Kidney tubule cell (primary cell): ENCODE data around the gene LAMB4.

Experiments used
- DNase-seq: peaks from one replicate; pipeline ENCODE4 v3.0.0-alpha.2; 2018; ENCODE audit warnings: low spot score

The LAMB4 gene

DNA sequence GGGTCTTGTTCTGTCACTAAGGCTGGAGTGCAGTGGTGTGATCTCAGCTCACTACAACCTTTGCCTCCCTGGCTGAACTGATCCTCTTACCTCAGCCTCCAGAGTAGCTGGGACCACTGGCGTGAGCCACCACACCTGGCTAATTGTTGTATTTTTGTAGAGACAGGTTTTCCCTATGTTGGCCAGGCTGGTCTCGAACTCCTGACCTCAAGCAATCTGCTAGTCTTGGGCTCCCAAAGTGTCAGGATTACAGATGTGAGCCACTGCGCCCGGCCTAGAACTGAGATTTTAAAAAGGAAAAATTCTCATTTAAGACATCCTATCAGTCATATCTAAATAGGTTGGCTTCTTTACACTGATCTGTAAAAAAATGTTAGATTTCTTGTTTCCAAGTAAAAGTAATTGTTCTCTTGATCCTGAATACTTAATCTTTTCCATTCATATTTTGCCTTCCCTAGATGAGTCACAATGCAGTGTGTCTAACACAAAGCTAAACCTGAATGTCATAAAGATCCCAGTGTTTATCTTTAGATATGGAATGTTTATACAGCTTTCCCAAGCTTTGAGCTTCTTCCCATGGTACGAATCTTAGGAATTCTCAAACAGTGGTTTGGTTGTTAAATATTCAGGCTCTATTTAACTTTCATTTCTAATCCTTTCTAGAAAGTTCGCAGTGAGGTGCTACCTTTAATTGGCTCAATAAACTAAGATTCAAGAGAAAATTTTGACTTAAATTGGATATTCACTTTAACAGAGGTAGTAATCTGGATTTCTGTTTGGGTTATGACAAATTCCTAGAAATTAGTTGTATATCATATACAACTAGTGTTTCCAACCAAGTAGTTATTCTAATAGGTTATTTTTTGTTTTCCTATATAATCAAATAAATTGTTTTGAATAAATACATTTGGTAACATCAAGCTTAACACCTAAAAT, 115.1 kb downstream of the LAMB4 start:
- peak; percentile 59 for DNase-seq

DNA sequence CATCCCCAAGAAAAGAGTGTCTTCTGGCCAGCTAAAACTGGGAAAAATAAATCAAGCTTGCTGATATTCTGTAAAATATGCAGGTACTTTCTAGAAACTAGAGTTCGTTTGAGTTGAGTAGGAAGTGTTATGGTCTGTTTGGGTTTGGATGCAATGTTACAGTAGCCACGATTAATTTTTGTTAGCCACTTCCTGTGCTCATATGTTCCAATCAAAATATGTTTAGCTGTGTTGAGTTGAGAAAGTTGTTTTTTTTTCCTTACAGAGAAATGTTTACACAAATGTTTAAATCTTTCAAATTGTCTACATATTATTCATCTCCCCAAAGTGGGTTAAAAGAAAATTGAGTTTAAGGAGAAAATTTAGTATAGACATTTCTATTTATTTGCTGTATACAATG, 115.9 kb downstream of the LAMB4 start:
- DNase-seq = no peak

DNA sequence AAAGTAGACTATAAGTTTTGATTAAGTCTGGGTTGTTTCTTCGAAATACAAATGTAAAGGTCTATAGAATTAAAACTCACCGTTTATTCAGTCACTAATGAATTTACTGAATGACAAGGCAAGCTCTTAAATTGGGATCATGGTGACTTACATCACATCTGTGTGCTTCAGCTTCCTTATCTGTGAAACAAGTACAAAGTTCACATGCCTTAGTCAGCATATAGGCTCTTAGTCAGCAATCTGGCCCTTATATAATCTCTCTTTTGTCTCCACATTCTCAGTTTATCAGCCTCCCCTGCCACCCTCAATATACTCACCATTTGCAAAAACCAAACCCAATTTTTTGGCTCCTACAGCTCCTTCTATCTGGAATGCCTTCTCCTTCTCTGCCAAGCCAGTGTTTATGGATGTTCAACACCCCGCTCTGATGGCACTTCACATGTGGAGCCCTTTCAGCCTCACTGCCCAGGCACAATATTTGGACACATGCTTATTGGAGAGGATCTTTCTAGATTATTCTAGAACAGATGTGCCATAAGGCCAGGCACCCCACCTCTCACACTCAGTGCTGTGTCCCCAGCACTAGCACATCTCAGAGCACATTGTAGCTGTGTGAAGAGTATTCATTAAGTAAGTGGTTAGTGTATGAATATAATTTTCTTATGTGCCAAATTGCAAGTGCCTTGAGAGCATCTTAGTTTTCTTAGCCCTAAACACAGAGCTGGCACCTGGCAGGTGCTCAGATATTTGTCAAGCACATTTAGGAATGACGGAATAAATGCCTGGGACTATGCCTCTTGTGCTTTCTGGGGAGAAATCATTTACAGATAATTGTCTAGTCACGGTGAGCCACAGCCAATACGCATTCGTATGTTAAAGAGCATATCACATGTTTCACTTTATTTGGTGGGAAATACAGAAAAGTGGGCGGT, 117.4 kb downstream of the LAMB4 start:
- DNase-seq = peak; percentile 68

DNA sequence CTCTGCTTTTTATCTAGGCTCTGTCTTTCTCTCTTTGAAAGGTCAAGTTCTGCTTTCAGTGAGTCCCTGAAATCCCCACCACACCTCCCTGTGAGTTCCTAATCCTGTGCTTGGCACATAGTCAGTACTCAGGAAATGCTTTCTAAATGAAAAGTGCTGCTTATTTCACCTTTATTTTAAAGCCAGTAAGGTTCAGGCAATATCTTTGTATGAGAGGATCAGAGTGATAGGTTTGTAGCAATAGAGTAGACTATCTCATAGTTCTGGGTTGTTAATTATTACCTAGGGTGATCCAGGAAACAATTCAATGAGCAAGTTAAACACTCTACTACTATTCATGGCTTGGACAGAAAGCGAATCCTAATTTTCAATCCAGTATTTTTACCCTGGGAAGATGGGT, 119.8 kb downstream of the LAMB4 start:
- peak; percentile 78 for DNase-seq

DNA sequence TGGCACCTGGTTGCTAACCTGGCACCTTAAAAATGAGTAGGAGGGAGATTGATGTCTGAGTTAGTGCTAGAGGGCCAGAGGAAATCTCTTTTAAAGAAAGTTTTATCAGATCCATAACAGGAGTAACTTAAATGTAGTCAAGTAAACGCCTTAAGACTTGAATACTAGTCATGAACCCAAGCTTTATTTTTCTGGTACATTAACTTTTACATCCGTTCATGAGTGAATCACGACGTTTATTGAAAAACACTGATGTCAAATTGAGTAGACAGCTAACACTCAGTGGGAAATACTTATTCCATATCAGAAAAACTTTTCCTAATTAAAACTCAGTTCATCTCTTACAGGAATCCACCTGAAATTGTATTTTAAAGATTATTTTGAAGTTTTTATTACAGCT, 120.3 kb downstream of the LAMB4 start:
- peak; percentile 68 for DNase-seq

DNA sequence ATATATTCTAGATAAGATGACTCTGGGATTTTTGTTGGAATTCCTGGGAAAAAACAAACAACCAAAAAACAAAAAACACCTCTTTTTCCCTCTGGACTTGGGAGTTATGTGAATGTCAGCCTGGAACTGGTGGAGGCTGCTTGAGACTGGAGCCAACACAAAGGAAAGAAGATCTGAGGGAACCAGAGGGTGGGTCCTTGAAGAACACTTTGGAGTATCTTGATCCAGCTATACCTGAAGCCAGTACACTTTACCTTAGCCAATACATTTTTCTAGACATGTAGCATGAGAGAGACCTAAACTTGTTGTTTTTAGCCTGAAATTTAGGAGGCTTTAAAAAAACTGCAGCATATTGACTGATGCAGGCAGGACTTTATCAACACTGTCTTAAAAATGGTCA, 121.3 kb downstream of the LAMB4 start:
- DNase-seq = no peak

DNA sequence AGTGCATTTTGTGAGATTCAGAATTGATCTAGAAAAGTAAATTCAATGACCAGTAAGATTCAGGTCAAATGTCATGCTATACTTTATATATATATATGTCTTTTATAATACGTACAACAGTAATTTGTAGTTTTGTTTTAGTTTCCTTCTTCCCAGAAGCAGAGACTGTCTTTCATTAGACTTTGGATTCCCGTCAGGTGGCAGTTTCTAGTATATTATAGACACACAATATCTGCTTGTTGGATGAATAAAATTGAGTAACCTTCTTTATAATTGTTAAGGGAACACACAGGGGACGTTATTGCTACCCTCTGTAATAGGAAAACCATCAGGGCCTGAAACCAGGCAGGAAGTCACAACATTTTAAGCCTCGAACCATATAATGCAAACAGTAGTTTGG, 121.9 kb downstream of the LAMB4 start:
- DNase-seq = no peak

DNA sequence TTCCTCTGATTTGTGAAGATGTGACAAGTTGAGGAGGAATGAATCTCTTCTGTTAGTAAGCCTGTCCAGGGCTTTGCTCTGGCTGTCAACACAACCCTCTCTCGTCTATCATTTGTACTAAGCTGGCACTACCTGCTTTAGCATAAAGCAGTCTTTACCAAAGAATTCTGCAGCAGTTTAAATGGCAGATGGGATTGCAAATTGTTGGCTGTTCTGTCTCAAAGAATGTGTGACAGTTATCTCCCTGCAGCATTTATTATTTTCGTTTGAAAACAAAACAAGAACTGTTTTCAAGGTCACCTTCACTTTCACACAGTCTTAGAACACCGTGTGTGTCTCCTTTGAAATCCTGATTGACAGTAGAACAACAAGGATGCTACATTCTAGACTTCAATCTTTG, 122.4 kb downstream of the LAMB4 start:
- no peak for DNase-seq

DNA sequence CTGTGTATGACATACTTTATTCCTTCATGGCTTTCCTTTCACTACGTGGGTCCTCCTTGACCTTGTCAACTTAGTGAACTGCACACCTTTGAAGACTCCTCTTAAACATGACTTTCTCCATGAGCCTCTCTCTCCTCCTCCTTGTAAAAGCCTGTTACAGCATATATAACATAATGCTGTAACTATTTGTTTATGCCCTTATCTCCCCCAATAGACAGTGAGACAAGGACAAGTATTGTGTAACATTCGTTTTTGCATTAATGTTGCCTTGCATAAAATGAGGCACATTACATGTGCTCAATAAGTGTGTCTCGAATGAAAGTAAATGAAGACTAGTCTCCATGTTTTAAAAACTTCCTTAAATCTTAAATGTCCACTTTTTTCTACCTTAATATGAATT, 122.9 kb downstream of the LAMB4 start:
- DNase-seq = no peak

DNA sequence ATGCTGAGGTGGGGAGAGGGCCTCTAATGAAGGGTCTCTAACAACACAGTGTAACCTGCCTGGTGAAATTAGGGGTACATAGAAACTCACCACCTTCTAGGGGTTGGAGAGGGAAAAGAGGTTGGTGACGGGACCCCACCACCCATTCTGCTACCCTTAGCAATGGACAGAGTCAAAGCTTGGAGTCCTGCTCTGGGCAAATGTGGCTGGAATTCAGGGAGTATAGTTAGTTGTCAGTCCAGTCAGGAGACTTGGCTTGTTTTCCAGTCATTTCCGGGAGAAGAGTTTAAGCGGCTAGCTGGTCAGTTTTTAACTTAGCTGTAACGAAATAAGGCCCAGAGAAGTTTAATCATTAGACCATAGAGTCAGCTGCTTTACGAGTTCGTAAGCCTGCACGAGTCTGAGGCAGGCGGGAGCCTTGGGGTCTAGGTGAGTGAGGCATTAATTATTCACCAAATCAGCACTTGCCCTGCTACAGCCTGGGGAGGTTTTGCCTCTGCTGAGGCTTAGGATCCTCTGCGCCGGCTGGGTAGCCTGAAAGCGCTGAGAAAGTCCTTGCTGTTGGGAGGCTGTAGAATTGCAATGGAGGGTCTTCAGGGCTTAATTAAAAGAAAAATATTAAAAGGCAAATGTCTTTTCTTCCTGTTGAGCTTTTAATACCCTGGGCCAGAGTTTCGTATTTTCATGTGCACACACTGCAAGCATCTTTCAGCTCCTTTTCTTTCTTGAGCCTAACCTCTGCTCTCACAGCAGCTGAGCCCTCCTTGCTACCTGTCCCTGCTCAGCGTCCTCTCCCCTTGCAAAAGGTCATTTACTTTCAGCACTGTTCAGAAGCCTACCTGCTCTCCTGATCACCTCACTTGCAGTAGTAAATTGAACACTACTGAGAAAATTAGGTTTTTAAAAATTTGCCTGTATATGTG, 125.7 kb downstream of the LAMB4 start:
- DNase-seq = peak; percentile 99

DNA sequence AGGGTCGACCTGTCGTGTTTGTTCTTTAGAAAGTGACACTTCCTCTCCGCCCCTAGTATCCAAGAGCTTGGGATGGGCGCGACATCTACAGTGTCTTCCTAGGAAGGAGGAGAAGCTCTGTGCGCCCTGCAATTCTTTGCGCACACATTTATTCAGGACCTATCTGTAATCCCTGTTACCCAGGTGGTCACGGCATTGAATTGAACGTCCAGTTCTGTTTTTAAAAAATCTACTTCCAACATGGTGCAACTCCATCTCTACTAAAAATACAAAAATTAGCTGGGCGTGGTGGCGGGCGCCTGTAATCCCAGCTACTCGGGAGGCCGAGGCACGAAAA, 126.6 kb downstream of the LAMB4 start:
- DNase-seq = no peak

DNA sequence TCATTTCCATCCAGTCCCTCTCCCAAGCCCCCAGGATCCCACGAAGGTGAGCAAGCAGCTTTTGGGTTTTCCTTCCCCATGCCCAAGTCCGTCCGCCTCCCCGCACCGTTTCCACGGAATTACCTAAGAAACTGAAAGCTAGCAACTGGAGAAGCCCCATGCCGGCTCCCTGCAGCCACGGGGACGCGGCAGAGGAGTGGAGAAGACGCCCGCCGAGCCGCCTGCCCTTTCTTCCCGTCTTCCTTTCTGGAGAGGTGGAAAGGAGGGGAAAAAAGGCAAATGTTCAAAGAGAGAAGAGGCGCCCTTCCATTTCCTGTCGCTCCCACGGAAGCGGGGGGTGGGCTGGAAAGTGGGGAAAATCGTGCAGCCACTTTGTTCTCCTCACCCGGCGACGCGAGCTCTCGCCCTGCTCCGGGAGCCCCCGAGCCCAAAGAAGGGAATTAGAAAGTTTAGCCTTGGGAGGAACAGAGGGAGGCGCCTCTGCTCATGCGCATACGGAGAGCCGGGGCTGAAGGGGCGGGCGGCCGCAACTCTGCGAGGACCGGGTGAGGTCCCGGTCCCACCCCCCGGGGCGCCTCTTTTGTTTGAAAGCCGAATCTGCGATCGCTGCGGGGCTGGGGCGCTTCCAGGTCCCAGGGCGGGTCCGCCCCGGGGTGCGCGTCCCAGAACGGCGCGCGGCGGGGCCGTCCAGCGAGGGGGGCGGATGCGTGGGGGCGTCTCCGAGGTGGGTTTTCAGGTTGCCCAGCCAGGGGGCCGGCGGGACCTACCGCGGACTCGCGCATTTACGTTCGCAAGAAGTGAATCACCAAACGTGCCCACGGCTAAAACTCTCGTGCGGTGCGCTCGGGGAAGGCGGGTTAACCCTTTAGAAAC, 127.2 kb downstream of the LAMB4 start, which contains the start of gene LAMB1:
Gene LAMB1 (minus strand): TSS at position 436 of the 873 bp plus-strand sequence. CDS start 276 bp downstream, at position 160.
- DNase-seq = peak; percentile 90

DNA sequence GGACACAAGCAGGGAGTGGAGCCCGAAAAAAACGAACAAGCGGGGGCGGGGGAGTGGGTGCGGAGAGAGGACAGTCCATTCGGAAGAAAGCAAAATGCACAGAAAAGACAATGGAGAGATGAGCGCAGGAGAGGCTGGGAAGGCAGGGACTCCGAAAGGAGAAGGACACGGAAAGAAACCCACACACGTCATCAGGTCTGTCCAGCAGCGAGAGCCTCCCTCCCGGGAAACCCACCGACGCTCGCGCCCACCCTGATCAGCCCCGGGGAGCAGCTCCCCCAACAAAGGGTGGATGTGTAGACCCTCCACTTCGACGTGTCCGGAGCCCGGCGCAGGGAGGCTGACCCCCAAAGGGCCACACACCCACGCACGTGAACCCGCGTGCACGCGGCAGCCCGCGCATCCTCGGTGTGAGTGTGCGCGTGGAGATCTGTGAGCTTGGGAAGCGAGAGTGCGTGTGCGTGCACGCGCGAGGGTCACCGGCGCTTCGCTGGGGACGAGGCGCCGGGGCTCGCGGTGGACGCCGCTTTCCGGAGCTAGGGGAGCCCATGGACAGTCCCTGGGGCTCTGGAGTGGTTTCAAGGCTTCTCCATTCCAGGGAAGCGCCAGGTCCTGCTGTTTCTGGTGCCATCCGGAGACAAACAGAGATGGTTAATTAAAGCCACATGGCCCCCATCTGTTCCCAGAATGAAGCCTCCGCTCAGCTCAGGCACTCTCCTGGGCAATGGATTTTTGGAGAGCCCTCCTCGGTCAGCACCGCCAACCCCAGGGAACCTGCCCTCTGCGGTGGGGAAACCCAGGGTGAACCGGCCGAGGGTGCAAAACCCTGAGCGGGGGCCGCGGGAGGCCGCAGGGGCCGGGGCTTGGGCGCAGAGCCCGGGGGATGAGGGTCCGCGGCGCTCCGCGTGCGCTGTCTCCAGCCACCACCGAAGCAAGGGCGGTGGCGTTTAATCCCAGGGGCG, 128.1 kb downstream of the LAMB4 start:
- peak; percentile 42 for DNase-seq

DNA sequence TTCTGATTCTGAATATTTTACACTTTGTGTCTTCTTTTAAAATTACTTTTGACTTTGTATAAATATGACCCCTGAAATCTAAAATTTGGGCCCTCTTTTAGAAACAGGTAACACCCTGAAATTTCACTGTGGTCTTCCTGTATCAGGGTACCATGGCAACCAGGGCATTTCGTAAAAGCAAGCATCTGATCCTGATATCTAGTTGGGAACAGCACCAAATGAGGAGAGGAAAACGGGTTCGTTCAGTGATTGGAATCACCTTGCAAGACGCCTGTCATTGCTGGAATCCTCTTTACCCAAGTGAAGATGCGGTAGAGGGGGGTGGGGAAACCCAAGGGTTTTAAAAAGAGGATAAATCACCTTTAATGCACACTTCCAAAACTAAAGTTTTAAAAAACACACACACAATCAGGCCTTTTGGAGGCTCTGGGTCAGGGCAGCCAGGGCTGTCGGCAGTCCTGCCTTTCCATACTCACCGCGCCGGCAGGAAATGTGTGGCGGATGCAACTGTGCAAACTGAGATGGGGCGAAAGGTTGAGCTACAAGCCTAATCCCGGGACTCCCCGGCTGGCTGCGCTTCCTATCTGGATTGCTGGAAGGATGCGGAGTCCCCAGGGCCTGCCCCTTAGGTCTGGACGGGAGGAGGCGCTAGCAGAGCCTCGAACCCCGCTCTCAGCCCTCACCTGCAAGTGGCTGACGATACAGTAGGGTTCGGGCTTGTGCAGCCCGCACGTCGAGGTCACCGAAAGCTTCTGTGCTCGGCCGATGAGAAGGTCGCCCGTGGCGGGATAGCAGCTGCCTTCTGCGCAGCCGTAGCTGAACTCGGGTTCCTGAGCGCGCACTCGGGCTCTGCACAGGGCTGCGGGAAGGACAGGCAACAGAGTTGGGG, 129.0 kb downstream of the LAMB4 start:
- peak; percentile 77 for DNase-seq

DNA sequence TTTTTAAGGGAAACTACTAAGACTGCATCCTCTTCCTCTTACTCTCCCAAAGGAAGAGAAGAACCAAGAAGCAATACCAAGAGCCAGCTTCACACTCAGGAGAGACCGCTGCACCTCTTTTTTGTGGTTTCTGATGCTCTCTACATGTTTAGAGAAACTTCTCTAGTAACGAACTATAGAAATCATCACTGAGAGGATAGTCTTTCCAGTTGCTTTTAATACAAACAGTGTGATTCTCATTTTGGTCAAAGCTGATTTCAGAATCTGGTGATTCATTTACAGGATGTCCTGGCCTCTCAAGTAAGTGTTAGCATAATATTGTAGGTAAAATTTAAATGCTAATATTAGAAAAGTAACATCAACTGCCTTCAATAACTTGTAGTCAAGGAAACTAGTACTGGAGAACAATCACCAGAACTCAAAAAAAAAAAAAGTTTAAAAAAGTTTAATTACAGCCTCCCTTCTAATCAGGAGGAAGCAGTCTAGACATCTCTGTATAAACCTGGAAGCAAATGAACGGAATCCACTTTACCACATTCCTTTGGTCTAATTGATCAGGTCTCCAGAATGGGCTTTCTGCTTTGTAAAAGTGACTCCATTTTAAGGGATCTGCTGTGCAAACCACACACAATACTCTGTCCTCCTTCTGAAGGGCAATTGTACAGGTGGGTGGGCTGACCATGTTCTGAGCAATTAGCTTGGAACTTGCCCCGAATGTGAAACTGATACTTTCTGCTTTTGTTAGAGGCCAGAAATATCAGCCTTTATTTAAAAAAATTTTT, 130.2 kb downstream of the LAMB4 start:
- DNase-seq = peak; percentile 87

DNA sequence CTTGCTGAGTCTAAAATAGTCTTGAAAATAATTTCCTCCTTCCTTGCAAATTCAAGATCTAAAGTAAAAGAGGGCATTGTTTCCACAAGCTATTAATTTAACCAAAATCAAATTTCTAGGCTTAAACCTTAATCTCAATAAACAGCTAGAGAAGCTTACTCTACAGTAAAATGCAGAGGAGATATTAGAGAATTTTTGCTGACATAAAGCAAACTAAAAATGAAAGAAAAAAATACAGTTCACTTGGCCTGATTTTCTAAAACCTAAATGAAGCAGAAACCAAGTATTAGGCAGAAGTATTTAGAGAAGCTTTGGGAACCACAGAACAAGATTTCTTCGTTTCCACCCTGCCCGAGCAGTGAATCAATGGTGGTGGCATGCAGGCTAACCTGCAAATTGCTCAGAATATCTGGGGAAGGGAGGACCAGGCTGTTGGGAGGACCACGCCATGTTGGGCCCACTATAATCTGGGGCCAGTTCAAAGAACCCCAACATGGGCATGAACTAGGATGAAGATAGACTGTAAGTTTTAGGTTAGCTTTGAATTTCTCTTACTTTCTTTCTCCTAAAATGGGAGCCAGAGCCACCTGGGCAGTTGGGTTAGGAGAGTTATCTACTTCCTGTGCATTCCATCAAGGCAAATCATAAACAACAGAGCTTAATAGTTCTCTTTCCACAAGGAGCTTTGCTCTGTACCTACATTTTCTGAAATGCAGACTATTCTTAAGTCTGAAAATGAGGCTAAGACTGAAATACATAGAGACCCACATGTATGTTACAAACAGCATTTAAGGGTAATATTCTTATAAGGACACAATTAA, 131.3 kb downstream of the LAMB4 start:
- DNase-seq = peak; percentile 52

DNA sequence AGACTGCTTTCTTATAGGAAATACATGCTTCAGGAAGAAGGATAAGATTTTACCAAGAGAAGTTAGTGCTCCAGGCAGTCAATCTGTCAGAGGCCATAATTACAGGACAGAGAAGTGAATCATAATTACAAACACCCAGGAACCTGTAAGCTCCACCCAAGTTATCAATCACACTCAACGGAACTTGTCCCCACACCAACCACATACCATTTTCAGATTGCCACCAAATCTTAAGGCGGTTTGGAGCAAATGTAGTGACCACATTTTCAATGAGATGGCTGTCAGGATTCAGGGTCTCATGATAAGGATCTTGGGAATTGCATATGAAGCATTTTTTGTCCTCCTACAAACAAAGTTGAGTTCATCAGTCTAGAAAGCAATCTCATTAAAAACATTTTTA, 132.0 kb downstream of the LAMB4 start:
- peak; percentile 67 for DNase-seq
